ENCODE measurements around the gene DDX42. TPM values are rescaled to one million over a fixed set of nuclear protein-coding genes. Genes with fewer than 3 reads are reported as not detected.

Gene DDX42
- total and polyA plus RNA-seq, 10 donors, result 45.0 to 136 (median 116) TPM

GRCh38 chr17:63816123-63816522 is 42.2 kb downstream of the DDX42 start:
- Histone ChIP-seq H3K27ac (no peak overlapping the region), H3K9me3 (no peaks in the 10 kb centered on the region), H3K36me3 (peaks cover 15 to 100% (median 99%) of the 10 kb centered on the region in 6 donors), H3K4me3 (no peak overlapping the region), H3K27me3 (replicated peaks in 1 of 7) (no peaks in the 10 kb centered on the region), H3K4me1 (peaks cover 0 to 23% (median 4%) of the 10 kb centered on the region in 6 donors)
- no peak for DNase-seq
- no peak for TF ChIP-seq CTCF (IDR thresholded peaks at IDR 0.05 in 8 of 11, conservative IDR thresholded peaks at IDR 0.05 in 3 of 11)
- TF ChIP-seq POLR2A (IDR thresholded peaks at IDR 0.05), result no peak
- TF ChIP-seq POLR2AphosphoS5 (IDR thresholded peaks at IDR 0.05), result no peak
- intact Hi-C loops (cut with DNase I; ENCODE audit: low total_unique reads), result no loop called here
- WGBS, 5 donors, result 88 to 97% (median 96%) methylated on average over 2 of the region's 2 CpGs

- WGBS, 5 donors, result 93 to 98% (median 96%) methylated on average over 4 of the region's 4 CpGs
- H3K36me3 ChIP-seq, result peaks cover 13 to 100% (median 99%) of the 10 kb centered on the region in 6 donors
- no peak for DNase-seq
- no peaks in the 10 kb centered on the region for H3K9me3 ChIP-seq
- TF ChIP-seq POLR2AphosphoS5 (IDR thresholded peaks at IDR 0.05), result no peak
- TF ChIP-seq CTCF (IDR thresholded peaks at IDR 0.05 in 8 of 11, conservative IDR thresholded peaks at IDR 0.05 in 3 of 11), result no peak
- TF ChIP-seq POLR2A (IDR thresholded peaks at IDR 0.05), result no peak
- no peak overlapping the region for H3K4me3 ChIP-seq
- H3K4me1 ChIP-seq, result peaks cover 0 to 28% (median 5%) of the 10 kb centered on the region in 6 donors
- H3K27me3 ChIP-seq (replicated peaks in 1 of 7), result no peaks in the 10 kb centered on the region
- no peak overlapping the region for H3K27ac ChIP-seq
- intact Hi-C loops (cut with DNase I; ENCODE audit: low total_unique reads), result no loop called here
These were observed 42.7 kb downstream of the DDX42 start for GRCh38 chr17:63816669-63817068.

DNA sequence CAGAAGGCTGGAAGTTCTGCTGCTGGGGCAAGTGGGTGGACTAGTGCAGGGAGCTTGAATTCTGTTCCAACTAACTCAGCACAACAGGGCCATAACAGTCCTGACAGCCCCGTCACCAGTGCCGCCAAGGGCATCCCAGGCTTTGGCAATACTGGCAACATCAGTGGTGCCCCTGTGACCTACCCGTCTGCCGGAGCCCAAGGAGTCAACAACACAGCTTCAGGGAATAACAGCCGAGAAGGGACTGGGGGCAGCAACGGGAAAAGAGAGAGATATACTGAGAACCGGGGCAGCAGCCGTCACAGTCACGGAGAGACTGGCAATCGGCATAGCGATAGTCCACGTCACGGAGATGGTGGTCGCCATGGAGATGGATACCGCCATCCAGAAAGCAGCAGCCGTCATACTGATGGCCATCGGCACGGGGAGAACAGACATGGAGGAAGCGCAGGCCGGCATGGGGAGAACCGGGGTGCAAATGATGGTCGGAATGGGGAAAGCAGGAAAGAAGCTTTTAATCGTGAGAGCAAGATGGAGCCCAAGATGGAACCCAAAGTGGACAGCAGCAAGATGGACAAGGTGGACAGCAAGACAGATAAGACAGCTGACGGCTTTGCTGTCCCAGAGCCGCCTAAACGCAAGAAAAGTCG is 43.9 kb downstream of the DDX42 start:
- WGBS, 5 donors, result 94 to 96% (median 95%) methylated on average over 27 of the region's 27 CpGs
- H3K36me3 ChIP-seq, result peaks cover 9 to 100% (median 99%) of the 10 kb centered on the region in 6 donors
- intact Hi-C loops (cut with DNase I; ENCODE audit: low total_unique reads), result no loop called here

More for the DNA sequence above, 43.9 kb downstream of the DDX42 start:
- Histone ChIP-seq H3K4me3 (no peak overlapping the region), H3K9me3 (no peaks in the 10 kb centered on the region), H3K27me3 (replicated peaks in 1 of 7) (no peaks in the 10 kb centered on the region), H3K4me1 (peaks cover 0 to 40% (median 14%) of the 10 kb centered on the region in 6 donors), H3K27ac (no peak overlapping the region)
- no peak for TF ChIP-seq CTCF (IDR thresholded peaks at IDR 0.05 in 8 of 11, conservative IDR thresholded peaks at IDR 0.05 in 3 of 11)
- TF ChIP-seq POLR2AphosphoS5 (IDR thresholded peaks at IDR 0.05), result peak; percentile 16 to 64 (median 39)
- DNase-seq, result no peak

Data from spleen (tissue), 11 donors.